Transverse colon (tissue), 4 donors: ENCODE data around the gene TRIM13. TPM values are rescaled to one million over a fixed set of nuclear protein-coding genes. Genes with fewer than 3 reads are reported as not detected.
"Not testable (repeated sequence)": the region's sequence is repeated elsewhere in the genome, so short reads cannot be mapped to it uniquely, and the experiment has no call there.

Experiments used
- DNase-seq: peaks from one replicate; pipeline ENCODE4 v3.0.0-alpha.2; 2019
- H3K27ac ChIP-seq, 4 donors: fragments of 200-600 bp; sonication (generic); 2 replicates each; pipeline ENCODE4 v1.5.1; 2016 to 2018; ENCODE audit warnings: inconsistent platforms in 4 of 4
- H3K27me3 ChIP-seq: fragments of 200-600 bp; sonication (generic); 2 replicates; pipeline ENCODE4 v1.5.1; 2017; ENCODE audit warnings: inconsistent platforms
- H3K36me3 ChIP-seq, 4 donors: fragments of 200-600 bp; sonication (generic); 2 replicates each; pipeline ENCODE4 v1.5.1; 2017 to 2019; ENCODE audit warnings: inconsistent platforms in 4 of 4
- H3K4me1 ChIP-seq, 4 donors: fragments of 200-600 bp; sonication (generic); 2 replicates each; pipeline ENCODE4 v1.5.1; 2017 to 2020; ENCODE audit warnings: inconsistent platforms in 4 of 4
- H3K4me3 ChIP-seq, 4 donors: fragments of 200-600 bp; sonication (generic); 1 replicate in 1 of 4; 2 replicates in 3 of 4; pipeline versions ENCODE4 v1.5.1 to v1.6.1; 2017 to 2019; ENCODE audit warnings: inconsistent platforms in 4 of 4
- H3K9me3 ChIP-seq, 2 donors: fragments of 200-600 bp; sonication (generic); 2 replicates each; pipeline ENCODE4 v1.5.1; 2017 to 2019; ENCODE audit warnings: inconsistent platforms in 2 of 2
- EP300 ChIP-seq: sonication (generic); formaldehyde crosslinking; IDR thresholded peaks from one replicate; pipeline ENCODE4 v1.6.1; 2017; ENCODE audit warnings: antibody characterized with exemption, low read depth
- POLR2A ChIP-seq: fragments of 450-650 bp; IDR thresholded peaks from one replicate; pipeline ENCODE4 v1.6.1; 2016; ENCODE audit warnings: antibody characterized with exemption, mild to moderate bottlenecking, moderate library complexity
- POLR2AphosphoS5 ChIP-seq, 3 donors: sonication (generic); formaldehyde crosslinking; IDR thresholded peaks; one replicate each; pipeline ENCODE4 v1.6.1; 2016; ENCODE audit warnings: antibody characterized with exemption in 3 of 3
- WGBS, 2 donors: methylation state at CpG; one replicate each; pipeline ENCODE4 v1.1.5; 2018; ENCODE audit warnings: low coverage in 1 of 2; 5-methylcytosine and 5-hydroxymethylcytosine counted together
- in situ Hi-C, 4 donors: fragments of 200-750 bp; cut with MboI; loops; one replicate each; pipeline versions ENCODE4 v1.15.0 to v1.15.1; 2017; ENCODE audit warnings: low sequenced_read_pairs in 3 of 4, low pct_ligation_motif_present in 1 of 4, low pct_unique_long_range_greater_than_20kb in 1 of 4
- intact Hi-C: fragments of 100-400 bp; cut with DNase I; formaldehyde crosslinking; loops from one replicate; pipeline ENCODE4 v1.15.1; 2023; ENCODE audit warnings: low total_unique reads
- total RNA-seq, 4 donors: library from RNA; depleted of rRNA; stranded (reverse); fragments of >200 nt; gene quantifications; one replicate each; pipeline ENCODE4 v1.1.0, GENCODE V29; 2016
- TF ChIP-seq, protein P1 (sequence below), 5 experiments: fragments of 200-600 bp in 3 of 5; fragments of 450-650 bp in 2 of 5; sonication (generic) in 3 of 5; IDR thresholded peaks; 1 replicate in 2 of 5; 2 replicates in 3 of 5; pipeline ENCODE4 v1.5.1; 2016 to 2017; ENCODE audit warnings: antibody characterized with exemption in 5 of 5, inconsistent platforms in 3 of 5, mild to moderate bottlenecking in 2 of 5, moderate library complexity in 1 of 5

The TRIM13 gene
- total RNA-seq: 10 to 100 TPM in 2 of 4 donors, 1 to 10 TPM in 2; 5.6 to 30.6 (median 15.0) TPM

DNA sequence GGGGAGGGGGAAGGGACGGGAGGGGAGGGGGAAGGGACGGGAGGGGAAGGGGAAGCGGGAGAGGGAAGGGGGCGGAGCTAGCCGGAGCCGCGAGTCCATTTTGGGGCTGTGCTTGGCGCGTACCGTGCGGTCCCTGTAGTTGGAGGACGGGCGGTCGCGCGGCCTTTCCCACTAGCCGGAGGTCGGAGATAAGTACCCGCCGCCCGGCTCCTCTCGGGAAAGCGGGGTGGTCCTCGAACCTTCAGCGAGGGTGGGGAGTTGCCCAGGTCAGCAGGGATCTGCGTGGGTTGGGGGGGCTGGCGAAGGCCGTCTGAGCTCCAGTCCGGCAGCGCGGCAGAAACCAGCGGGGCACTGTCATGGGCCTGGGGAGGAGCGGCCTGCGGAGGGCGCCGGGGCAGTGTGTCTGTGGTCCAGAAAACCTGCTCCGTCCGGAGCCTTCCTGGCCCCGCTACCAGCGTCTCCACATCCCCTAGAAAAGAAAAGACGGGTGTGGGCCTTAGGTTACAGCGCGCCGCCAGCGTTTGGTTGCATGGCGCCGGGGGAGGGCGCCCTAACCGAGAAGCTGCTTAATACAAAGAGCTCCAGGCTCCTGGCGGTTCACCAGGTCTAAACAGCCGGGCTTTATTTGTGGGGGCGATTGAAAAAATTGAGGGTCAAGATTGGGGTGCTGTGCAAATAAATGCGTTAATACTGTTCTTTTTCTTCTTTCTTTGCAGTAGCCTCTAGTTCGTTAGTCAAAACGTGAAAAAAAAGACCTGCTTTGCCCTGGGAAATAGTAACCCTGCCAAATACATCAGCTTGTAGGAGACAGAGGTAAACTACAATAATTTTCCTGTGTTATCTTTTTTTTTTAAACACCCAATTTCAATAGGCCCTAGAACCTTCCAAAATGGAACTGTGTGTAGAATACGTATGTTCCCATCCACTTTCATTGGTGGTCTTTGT, at the start of gene TRIM13:
TSS of gene TRIM13 (plus strand) at position 92 of the 945 bp plus-strand sequence. CDS start 14,899 bp downstream, outside the sequence.
- in situ Hi-C loops: loop anchor here (10.0 to 25.0 kb wide), 6 partner anchors 88 to 1065 kb away; partner anchors contain the start of gene RNASEH2B (in 4 of the 4)
- H3K9me3 ChIP-seq: no peaks in the 10 kb centered on the region
- peaks cover 31 to 52% (median 49%) of the 10 kb centered on the region in 4 donors for H3K4me1 ChIP-seq

GRCh38 chr13:49948777-49949270, 48.0 kb upstream of the TRIM13 start:
- H3K27ac ChIP-seq, H3K27me3 ChIP-seq, DNase-seq, H3K4me1 ChIP-seq, H3K4me3 ChIP-seq, H3K9me3 ChIP-seq, intact Hi-C loops, in situ Hi-C loops, H3K36me3 ChIP-seq: not testable (repeated sequence)
- 76 to 91% methylated on average over 4 to 6 of the region's 6 CpGs for WGBS, 2 donors

More for the DNA sequence above, at the start of gene TRIM13:
- WGBS, 2 donors: 1 to 4% methylated on average over 4 to 46 of the region's 56 CpGs
- intact Hi-C loops: loop anchor here (1.0 to 2.0 kb wide), 3 partner anchors 60 to 128 kb away; no protein-coding TSS in a partner anchor
- TF ChIP-seq, protein P1, sequence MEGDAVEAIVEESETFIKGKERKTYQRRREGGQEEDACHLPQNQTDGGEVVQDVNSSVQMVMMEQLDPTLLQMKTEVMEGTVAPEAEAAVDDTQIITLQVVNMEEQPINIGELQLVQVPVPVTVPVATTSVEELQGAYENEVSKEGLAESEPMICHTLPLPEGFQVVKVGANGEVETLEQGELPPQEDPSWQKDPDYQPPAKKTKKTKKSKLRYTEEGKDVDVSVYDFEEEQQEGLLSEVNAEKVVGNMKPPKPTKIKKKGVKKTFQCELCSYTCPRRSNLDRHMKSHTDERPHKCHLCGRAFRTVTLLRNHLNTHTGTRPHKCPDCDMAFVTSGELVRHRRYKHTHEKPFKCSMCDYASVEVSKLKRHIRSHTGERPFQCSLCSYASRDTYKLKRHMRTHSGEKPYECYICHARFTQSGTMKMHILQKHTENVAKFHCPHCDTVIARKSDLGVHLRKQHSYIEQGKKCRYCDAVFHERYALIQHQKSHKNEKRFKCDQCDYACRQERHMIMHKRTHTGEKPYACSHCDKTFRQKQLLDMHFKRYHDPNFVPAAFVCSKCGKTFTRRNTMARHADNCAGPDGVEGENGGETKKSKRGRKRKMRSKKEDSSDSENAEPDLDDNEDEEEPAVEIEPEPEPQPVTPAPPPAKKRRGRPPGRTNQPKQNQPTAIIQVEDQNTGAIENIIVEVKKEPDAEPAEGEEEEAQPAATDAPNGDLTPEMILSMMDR (IDR thresholded peaks at IDR 0.05): peak; percentile 69 to 86 (median 73)
- TF ChIP-seq POLR2AphosphoS5 (IDR thresholded peaks at IDR 0.05): peak; percentile 38 to 67 (median 62)
- TF ChIP-seq EP300: no peak
- no peak for TF ChIP-seq POLR2A
- DNase-seq: peak; percentile 92
- Histone ChIP-seq H3K4me3 (peak within 1 kb of the TSS; percentile 81 to 99 (median 88)), H3K27ac (peak within 1 kb of the TSS; percentile 96 to 100 (median 98)), H3K36me3 (peaks cover 0 to 13% (median 0%) of the 10 kb centered on the region in 4 donors), H3K27me3 (no peaks in the 10 kb centered on the region)

DNA sequence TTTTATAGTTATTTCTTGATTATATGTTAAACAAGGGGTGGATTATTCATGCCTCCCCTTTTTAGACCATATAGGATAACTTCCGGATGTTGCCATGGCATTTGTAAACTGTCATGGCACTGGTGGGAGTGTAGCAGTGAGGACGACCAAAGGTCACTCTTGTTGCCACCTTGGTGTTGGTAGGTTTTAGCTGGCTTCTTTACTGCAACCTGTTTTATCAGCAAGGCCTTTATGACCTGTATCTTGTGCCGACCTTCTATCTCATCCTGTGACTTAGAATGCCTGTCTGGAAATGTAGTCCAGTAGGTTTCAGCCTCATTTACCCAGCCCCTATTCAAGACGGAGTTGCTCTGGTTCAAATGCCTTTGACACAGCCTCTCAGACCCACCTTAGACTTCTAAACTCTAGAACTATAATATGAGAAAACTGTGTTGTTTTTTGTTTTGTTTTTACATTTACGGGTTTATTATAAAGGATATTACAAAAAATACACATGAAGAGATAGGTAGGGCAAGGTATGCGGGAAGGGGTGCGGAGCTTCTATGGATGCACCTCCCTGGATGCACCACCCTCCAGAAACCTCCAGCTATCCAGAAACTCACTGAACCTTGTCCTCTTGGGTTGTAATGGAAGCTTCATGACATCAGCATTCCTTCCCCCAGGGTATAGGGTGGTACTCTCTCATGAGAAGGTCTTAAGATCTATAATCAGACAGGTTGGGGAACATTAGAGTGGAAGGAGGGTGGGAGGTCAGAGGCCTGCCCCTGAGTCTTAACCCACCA, 44.9 kb upstream of the TRIM13 start:
- DNase-seq: peak; percentile 27
- no peak for TF ChIP-seq POLR2AphosphoS5 (IDR thresholded peaks at IDR 0.05)
- no peak for TF ChIP-seq POLR2A
- no peak for TF ChIP-seq EP300
- TF ChIP-seq, protein P1 (IDR thresholded peaks at IDR 0.05): no peak
- in situ Hi-C loops: loop anchor here in 1 of 4 donors (25.0 kb wide), 2 partner anchors 860 to 1110 kb away; no protein-coding TSS in a partner anchor
- Histone ChIP-seq H3K36me3 (no peaks in the 10 kb centered on the region), H3K4me3 (no peak overlapping the region), H3K27ac (peak overlapping the region in 3 of 4 donors; percentile 7 to 44 (median 19)), H3K9me3 (no peaks in the 10 kb centered on the region), H3K27me3 (no peaks in the 10 kb centered on the region), H3K4me1 (peaks cover 5 to 27% (median 13%) of the 10 kb centered on the region in 4 donors)
- intact Hi-C loops: no loop called here
- 67 to 68% methylated on average over 5 to 7 of the region's 7 CpGs for WGBS, 2 donors

DNA sequence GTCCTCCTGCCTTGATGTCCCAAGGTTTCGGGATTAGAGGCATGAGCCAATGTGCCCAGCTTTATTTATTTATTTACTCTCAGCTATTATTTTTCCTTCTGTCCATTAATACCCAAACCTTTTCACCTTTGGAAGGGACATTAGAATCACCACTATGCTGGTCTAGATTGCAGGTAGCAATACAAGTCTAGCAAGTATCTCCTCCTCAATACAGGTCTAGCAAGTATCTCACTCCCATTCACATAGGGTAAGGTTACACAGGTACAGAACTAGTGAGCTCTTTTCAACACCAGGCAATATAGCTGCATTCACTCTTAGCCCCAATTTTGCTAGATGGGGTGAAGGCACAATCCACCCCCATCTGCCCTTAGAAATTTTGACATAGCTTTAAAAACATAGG, 43.3 kb upstream of the TRIM13 start:
- H3K27me3 ChIP-seq: no peaks in the 10 kb centered on the region
- TF ChIP-seq, protein P1 (IDR thresholded peaks at IDR 0.05): no peak
- no peak for TF ChIP-seq EP300
- TF ChIP-seq POLR2AphosphoS5 (IDR thresholded peaks at IDR 0.05): no peak
- no peak for TF ChIP-seq POLR2A
- DNase-seq: no peak
- WGBS, 2 donors: 100% methylated on average over 1 of the region's 1 CpG
- in situ Hi-C loops: loop anchor here in 1 of 4 donors (25.0 kb wide), 2 partner anchors 859 to 1109 kb away; no protein-coding TSS in a partner anchor
- peak overlapping the region in 1 of 4 donors; percentile 79 for H3K27ac ChIP-seq
- H3K4me1 ChIP-seq: peaks cover 5 to 27% (median 13%) of the 10 kb centered on the region in 4 donors
- H3K36me3 ChIP-seq: no peaks in the 10 kb centered on the region
- H3K4me3 ChIP-seq: no peak overlapping the region
- no peaks in the 10 kb centered on the region for H3K9me3 ChIP-seq
- intact Hi-C loops: no loop called here
